GM21423 (cell line): ENCODE results near the gene TFCP2.

ENCODE experiments used
- ATAC-seq: cut with Tn5 transposase; IDR thresholded peaks from one replicate; pipeline ENCODE4 v1.9.1; 2021; ENCODE audit warnings: mild to moderate bottlenecking, moderate library complexity; ENCODE audit not compliant: unreplicated experiment

The TFCP2 gene

DNA sequence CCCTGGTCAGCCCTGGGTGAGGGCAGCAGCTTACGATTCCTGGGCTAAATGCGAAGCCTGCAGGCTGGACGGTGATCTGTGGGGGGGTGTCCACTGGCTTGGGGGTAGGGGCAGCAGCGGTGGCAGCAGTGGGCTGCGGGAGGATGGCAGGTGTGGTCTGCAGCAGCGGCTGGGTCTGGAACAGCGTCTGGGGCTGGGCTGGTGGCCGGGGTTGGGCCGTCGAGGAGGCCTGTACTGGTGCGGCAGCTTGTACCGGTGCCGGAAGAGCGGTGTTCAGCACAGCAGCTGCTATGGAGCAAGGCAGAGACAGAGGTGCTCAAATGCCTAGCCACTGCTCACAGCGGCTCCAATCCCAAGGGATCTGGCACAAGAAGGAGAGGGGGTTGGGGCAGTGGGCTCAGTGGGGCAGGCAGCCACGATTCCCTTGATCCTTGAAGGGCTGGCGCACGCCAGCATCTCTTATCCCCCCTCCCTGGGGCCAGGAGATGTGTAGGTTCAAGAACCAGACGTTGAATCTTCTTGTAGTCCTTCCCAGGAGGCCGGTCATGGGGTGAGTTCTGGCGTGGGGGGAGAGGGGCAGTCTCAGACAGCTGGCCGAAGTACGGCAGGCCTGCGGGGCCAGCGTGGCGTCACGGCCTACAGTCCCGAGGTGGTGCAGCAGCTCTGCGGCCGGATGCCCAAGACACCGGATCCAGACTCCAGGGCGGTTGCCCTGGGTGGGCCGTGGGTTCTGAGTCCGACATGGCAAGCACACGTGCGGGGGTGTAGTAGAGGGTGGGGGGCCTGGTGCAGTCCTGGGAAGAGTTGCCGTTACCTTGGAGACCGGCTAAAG is 25.0 kb upstream of the TFCP2 start:
- no peak for ATAC-seq

DNA sequence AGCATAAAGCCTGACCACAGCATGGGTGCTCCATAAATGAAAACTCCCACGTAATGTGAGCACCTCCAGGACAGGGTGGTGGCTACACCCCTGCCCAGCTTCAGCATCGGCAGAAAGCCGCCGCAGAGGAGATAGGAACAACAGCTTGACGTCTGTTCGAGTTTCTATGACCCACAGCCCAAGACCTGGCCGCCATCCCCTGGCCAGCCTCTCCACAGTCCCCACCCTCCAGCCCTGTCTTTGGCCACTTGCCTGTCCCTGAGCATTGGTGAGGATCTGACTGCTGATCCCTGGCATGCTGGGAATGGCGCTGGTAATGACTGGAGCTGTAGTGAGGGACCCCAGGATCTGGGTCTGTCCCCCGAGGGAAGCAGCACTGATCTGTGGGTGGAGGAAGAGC is 23.6 kb upstream of the TFCP2 start:
- no peak for ATAC-seq

DNA sequence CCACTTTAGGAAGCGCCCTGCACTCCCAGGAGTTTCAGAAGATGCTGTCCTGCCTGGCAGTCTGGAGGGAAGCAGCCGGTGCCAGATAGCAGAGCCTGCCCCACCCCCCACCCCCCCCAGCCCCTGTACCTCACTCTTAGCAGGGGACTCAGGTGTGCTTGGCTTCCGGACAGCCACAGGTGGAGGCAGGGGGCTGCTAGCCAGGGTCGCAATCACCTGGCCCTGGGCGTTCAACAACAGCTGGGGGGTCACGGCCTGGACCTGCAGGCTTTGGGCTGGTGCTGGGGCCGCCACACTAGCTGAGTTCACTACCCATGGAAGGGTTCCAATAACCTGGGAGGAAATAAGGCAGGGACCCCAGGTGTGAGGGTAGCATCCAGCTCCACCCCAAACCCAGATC is 22.9 kb upstream of the TFCP2 start:
- no peak for ATAC-seq

DNA sequence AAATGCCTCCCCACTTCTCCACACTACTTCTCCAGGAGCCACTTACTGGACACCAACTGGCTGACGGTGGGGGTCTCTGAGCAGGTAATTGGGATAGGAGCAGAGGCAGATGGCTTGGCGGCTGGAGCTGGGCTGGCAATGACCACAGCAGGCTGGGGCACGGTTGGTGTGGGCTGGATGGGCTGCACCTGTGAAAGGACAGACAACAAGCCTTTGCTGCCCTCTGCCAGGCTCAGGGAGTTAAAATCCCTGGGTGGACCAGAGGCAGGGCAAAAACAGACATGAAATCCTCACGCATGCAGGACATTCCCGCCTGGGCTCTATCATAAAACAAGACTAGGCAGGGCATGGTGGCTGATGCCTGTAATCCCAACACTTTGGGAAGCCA is 19.3 kb upstream of the TFCP2 start:
- no peak for ATAC-seq

DNA sequence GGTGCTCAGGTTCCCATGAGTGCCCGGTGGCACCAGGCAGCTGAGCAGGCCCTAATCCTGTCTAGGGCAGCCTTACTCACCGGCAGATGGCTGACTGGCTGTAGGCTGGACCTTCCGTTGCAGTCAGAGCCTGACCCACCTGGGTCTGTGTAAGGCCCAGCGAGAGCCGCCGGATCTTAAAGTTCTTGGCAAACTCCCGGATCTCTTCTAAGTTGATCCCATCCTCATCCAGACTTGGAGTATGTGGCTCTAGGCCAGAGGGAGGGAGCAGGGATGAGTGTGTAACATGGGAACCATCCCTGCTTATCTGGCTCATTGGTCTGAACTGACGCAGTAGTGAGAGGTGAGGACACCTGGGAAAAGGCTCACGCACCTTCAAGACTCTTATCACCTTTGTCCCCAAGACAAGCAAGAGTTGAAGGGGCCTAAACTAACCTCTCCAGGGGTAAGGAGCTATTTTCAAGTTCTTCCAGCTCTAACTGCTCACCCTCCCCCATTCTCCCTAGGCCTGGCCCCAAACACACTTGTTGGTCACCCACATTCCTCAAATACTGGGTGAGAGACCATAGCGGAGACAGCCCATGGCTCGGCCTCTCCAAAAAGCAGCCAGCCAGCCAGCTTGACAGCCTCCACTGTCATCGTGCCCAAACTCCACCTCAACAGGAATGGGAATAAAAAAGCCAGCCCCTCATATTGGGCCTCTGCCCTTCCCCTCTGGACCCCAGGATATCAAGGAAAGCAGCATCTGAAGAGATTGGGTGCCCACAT is 18.8 kb upstream of the TFCP2 start:
- no peak for ATAC-seq

DNA sequence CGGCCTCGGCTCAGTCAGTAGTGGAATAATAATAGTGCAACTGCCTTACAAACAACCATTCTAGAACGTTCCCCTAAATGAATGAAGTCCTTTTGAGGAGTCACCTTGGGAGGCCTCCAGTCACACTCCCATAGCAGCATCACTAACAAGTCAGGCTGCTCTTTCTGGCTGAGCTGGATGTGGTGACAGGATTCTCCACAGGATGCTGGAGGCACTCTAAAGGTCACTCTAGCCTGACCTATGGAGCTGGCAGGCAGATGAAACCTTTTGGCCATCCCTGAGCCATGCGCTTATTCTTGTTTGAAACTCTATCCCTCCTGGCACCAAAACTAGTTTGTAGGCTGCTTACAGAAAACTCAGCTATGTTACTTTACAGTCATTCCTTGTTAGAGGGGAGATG is 17.9 kb upstream of the TFCP2 start:
- ATAC-seq, result no peak

DNA sequence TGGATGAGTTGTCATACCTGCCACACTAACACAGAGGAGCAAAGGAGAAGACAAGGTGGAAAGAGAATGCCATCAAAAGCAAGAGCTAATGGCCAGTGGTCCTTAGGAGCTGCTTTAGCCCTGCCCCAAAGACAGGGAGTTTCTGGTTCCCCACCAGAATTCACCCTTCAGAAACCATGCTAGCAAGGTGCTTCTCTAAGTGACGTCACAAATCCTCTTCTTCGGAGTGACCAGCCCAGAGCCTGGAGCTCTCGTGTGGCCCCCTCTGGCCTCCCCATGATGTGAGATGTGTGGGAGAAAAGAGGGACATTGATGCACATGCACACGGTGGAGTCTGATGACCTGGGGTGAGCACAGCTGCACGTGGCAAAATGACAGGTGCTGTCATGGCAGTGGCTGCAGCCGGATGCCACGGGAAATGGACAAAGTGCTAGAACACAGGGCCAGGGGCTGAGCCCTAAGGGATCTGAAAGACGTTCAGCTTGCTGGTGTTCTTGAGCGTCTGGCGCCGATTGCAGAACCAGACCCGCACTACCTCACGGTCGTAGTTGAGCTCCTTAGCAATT is 16.9 kb upstream of the TFCP2 start:
- no peak for ATAC-seq

DNA sequence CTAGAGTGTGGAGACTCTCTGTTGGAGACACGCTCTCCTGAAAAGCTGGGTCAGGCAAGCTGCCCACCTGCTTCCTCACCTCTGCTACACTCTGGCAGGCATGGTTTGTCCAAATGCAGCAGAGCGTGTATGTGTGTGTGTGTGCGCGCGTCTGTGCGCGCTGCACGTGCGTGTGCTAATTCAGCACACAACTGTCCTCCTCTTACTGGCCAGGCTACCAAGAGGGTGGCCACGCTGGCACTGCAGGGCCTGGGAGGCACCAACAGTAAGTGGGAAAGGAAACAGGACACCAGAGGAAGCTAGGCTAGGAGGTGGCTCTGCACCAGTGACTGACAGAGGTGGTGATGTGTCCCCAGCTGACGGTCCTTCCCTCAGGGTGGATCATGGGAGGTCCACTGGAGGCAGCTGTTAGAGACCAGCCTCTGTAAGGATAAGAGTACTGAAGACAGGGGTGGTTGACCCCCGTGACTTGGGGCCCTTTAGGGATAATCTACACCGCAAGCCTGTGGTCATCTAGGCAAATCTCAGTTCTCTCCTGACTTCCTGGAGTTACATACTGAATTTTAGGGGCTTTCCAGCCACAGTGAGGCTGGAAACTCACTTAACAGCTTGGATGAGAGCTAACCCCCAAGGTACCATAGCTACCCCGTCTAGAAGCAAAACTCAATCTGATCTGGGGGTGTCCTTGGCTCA is 15.6 kb upstream of the TFCP2 start:
- ATAC-seq, result peak; percentile 48

DNA sequence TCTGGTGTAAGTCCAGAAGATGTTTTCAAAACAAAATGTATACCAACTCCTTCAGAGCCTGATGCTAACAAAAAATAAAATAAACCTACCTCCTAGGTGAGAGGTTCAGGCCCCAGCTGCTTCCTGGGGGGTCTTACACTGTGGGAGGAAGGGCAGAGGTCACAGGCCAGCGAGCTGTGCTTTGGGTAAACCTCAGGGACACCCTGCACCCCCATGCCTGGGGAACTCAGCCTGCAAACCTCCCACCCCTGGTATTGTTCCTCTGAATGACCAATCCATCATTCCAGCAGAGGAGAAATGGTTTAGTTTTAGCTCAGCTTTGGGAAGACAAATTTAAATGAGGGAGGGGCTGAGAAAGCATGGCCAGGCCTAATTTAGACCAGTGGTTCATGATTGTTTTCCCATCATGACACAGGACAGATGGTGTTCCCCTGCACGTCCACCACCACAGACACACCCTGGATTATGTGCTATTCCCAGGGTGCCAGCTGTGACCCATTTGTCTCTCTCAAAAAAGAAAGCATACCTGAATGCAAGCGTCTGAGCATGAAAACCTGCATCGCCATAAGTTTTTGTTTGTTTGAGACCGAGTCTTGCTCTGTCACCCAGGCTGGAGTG is 14.5 kb upstream of the TFCP2 start:
- no peak for ATAC-seq

DNA sequence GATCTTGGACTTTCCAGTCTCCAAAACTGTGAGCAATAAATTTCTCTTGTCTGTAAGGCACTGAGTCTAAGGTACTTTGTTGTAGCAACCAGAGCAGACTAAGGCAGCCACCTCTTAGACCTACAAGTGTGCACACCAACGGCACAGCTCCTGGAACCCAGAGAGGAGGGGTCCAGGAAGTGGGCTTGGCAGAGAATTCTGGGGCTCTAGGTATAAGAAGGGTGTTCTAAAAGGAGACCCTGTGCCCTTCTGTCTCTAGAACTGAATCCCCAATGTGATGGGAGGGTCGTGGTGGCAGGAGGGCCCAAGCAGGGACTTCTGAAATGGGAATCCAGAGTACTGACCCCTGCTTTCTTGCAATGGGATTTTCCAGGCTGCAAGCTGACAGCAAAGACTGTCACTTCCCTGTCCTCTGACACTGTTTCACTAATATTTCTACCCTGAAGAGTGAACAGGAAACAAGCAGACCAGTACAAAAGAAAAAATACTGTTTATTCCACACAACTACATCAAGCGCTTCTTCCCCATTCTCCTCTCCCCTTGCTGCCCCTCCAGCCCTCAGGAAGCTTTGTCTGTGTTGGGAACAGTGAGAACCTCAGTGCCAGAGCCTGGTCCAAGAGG is 13.6 kb upstream of the TFCP2 start:
- no peak for ATAC-seq

DNA sequence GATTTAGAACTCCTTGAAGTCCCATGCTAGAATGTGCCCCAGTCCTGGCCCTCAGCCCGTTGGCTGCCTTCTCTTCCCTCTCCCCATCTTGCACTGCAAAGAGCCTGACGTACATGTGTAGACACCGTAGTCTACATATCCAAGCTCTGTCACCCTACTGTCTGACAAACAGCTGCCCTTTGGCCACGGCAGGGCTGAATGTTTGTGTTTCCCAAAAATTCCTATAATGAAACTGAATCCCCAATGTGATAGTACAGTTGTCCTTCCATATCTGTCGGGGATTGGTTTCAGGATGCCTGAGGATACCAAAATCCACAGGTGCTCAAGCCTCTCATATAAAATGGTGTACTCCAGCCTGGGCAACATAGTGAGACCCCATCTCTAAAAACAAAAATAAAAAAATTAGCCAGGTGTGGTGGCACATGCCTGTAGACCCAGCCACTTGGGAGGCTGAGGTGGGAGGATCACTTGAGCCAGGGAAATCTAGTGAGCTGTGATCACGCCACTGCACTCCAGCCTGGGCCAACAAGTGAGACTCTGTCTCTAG is 12.3 kb upstream of the TFCP2 start:
- ATAC-seq, result no peak

DNA sequence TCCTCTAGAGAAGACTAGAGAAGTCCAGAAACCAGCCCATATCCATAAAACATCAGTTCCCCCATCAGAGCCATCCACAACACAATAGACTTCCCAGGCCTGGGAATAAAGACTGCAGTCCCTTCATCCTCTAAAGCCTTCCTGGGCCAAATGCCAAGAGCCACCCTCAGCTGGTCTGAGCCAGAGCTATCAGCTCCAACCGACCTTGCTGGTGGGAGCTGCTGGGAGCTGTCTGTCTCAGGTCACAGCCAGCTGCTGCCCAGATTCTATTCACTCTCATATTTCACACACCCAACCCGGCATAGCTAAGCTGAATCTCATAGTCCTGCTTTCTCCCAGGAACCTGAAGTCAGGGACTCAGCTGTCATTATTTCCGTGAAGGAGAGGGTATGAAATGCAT is 10.9 kb upstream of the TFCP2 start:
- ATAC-seq, result no peak

DNA sequence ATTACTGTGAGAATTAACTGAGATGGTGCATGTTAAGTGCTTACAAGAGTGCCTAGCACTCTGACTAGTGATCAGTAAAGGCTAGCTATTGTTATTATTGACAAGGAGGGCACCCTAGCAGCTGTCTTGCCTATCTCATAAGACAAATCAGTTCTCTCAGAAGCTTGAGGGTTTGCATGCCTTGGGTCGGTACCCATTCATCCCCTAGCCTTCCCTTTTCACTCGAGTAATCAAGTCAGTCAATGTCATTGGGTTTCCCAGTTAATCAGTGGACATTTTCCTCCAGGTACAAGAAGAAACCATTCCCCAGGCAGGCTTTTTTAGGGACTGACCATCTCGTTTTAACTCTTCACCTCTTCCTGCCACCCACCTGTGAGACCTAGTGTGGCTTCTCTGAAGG is 10.4 kb upstream of the TFCP2 start:
- no peak for ATAC-seq

DNA sequence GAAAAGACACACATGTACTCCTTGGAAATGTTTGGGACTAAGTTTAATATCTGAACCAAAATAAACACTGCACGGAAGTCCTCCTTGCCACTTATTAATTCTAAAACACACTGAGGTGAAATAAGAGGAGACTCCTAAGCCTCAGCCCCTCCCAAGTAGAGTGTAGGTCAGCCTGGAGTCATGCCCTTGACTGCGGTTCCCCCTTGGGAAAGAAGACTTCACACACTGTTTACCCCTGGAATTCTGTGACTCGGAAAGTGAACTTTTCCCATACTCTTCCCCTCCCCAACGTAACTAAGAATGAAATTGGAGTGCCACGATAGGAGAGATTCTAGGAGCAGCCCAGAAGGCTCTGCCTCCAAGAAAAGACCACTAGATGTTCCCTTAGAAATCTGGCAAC is 8.6 kb upstream of the TFCP2 start:
- ATAC-seq, result no peak

DNA sequence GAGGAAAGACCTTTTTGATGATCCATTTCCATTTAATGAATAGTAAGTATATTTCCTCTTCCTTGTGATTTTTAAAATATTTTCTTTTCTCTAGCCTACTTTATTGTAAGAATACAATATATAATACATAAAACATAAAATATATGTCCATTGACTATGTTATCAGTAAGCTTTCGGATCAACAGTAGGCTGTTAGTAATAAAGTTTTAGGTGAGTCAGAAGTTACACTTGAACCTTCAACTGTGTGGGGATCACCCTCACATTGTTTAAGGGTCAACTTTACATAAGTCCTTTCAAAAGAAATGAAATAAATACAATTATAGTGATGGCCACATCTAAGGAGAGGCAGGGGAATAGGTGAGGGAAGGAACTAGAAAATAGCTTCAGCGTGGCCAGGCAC is 5.0 kb upstream of the TFCP2 start:
- ATAC-seq, result no peak

DNA sequence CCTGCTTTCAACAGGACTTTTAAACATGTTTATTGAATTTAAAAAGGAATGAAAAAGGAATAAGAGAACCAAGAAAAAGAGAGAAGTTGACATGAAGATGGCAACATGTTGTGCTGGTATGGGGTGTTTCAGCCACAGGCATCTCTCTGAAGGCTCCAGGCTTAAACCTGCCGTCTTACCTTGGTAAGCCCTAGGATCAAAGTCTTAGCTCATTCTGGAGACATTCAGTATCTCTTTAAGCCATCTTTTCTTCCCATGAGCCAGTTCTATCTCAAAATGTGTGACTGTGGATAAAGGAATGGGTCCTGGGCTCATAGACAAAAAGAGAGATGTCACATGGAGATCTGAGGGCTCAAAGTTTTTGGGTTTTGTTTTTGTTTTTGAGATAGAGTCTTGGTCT is 1.6 kb upstream of the TFCP2 start:
- no peak for ATAC-seq

DNA sequence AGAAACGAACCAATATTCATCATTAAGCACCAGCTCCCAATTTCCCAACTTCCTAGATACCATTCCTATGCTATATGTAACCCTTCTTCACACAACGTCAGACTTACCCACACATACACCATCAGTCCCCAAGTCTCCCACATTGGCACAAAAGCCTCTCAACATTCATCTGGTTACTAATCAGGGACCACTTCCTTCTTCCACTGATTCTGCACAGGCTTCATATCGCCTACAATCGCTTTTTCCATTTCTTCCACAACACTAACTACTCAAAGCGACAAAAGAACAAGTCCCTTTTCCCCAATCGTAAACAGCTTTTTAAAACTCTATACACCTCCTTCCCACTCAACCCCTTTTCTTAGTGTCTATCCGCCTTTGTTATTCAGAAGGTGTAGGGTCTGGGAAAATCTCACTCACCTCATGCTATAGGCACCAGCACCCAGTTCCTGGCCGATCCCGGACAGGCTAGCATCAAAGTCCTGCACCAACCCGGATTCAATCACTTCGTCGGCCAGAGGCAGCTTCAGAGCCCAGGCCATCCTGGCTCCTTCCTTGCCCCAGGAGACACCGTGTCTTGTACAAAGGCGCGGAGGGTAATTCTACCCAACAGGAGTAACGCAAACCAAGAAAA is 936 bp downstream of the TFCP2 start:
- ATAC-seq, result no peak

DNA sequence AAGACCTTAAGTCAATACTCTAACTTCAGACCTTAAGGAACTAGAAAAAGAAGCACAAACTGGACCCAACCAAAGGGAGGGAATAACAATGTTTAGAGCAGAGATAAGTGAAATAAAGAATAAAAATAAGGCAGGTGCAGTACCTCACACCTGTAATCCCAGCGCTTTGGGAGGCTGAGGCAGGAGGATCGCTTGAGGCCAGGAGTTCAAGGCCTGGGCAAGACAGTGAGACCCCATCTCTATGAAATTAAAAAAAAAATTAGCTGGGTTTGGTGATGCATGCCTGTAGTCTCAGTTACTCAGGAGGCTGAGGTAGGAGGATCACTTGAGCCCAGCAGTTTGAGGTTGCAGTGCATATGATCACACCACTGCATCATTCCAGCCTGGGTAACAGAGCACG is 9.1 kb downstream of the TFCP2 start:
- ATAC-seq, result no peak

DNA sequence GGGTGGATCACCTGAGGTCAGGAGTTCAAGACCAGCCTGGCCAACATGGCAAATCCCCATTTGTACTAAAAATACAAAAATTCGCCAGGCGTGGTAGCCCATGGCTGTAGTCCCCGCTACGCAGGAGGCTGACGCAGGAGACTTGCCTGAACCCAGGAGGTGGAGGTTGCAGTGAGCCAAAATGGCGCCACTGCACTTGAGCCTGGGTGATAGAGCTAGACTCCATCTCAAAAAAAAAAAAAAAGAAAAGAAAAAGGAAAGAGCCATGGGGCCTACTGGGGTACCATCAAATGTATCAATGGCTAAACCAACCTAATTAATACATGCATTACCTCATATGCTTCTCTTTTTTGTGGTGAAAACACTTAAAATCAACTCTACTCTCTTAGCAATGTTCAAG is 10.7 kb downstream of the TFCP2 start:
- ATAC-seq, result no peak
